GM12865 (cell line): Measurements from ENCODE around the gene ATP6V1B1.

Experiments
- DNase-seq: peaks from one replicate; pipeline ENCODE4 v3.0.0; 2010; ENCODE audit warnings: low read depth
- H3K4me3 ChIP-seq: 2 replicates; pipeline ENCODE4 v1.5.1; 2011; ENCODE audit warnings: mild to moderate bottlenecking, low read depth, low read length, control low read depth
- TF ChIP-seq, protein P1 (sequence below): IDR thresholded peaks from 2 replicates; pipeline ENCODE4 v1.5.1; 2011; ENCODE audit warnings: low read length, control low read depth, low read depth, inconsistent platforms; ENCODE audit not compliant: insufficient read depth; ENCODE audit errors: missing control alignments

The ATP6V1B1 gene

DNA sequence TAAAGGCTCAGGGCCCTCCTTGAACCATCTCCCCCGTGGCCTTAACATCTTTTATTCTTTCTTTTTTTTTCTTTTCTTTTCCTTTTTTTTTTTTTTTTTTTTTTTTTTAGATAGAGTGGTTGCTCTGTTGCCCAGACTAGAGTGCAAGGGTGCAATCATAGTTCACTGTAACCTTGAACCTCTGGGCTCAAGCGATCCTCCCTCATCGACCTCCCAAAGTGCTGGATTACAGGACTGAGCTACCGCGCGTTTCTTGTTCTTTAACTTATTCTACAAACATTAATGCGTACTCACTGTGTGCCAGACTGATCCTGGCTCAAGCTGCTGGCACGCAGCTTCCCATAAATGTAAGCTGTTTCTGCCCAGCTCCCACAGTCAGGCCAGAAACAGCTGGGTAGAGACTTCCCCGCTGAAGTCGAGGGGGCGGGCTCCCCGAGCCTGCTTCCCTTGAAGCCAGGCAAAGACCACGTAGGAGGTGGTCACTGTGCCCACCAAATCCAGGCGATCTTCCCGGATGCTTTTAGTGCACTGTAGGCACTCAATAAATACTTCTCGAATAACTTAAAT, 29.2 kb upstream of the ATP6V1B1 start:
- no peak for DNase-seq
- TF ChIP-seq, protein P1, sequence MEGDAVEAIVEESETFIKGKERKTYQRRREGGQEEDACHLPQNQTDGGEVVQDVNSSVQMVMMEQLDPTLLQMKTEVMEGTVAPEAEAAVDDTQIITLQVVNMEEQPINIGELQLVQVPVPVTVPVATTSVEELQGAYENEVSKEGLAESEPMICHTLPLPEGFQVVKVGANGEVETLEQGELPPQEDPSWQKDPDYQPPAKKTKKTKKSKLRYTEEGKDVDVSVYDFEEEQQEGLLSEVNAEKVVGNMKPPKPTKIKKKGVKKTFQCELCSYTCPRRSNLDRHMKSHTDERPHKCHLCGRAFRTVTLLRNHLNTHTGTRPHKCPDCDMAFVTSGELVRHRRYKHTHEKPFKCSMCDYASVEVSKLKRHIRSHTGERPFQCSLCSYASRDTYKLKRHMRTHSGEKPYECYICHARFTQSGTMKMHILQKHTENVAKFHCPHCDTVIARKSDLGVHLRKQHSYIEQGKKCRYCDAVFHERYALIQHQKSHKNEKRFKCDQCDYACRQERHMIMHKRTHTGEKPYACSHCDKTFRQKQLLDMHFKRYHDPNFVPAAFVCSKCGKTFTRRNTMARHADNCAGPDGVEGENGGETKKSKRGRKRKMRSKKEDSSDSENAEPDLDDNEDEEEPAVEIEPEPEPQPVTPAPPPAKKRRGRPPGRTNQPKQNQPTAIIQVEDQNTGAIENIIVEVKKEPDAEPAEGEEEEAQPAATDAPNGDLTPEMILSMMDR, result no peak

DNA sequence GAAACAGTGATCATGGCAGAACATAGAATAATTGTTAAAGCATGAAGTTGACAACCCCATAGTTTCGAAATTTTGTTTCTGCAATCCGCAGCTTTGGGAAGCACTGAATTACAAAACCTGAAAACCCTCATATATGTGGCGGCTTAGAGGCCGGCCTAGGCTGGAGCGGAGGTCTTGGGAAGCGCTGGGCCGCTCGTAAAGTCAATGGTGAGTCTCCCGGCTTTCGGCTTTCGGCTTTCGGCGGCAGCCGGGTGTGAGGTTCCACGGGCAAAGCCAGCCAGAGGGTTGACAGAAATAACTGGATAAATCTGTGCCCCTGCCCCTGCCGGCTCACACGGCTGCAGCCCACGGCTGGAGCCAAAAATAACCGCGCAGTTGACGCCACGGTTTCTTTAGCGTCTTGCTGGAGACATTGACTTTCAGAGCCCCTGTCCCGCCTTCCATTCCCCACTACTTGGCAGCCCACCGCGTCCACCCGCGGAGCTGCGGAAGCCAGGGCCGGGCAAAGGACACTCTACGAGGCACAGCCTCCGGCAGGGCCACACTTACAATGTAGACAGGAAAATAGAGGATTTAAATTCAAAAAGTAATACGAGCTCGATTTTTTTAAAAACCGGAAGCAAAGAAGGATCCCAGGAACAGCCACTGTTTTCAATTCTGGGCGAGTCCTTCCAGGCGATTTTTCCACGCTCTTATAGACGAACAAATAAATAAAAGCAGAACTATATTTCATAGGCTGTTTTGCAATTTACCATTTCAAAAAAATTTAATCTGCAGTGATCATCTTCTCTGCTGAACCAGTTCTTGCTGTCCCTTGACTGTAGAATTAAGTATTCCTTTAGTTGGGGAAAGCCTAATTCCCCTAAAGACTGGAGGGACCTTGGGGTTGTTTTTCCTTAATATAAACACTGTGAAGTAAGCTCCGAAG, 28.3 kb upstream of the ATP6V1B1 start:
- no peak for DNase-seq
- no peak overlapping the region for H3K4me3 ChIP-seq
- TF ChIP-seq, protein P1, result no peak

More for the DNA sequence above, 29.2 kb upstream of the ATP6V1B1 start:
- no peak overlapping the region for H3K4me3 ChIP-seq

DNA sequence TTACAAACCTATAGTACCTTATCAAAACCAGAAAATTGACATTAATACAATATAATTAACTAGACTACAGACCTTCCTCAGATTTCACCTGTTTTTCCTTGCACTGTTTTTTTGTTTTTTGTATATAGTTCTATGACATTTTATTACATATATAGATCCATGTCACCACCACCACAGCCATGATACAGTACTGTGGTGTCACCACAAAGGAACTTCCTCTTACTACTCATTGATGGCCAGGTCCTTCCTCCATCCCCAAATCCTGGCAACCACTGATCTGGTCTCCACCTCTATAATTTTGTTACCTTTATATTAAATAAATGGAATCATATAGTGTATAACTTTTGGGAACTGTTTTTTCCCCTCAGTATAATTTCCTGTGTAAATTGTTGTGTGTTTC, 19.4 kb upstream of the ATP6V1B1 start:
- TF ChIP-seq, protein P1, result no peak
- DNase-seq, result no peak
- no peak overlapping the region for H3K4me3 ChIP-seq

DNA sequence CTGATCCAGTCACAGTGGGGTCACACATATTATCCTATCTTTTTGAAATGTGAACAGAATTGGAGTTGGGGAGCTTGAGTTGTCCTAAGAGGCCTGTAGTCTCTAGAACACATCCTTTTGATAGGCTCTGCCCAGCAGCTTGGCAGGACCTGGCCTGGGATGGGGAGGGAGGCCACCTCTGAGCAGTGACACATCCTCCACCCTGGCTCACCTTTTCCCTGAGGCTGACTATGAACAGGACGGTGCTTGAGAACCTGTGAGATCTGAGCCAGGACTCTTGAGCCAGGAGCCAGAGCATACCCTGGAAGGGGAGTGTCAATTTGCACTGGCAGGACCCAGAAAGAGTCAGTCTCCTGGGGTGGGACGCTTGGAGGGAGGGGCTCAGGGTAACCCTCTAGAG, 17.7 kb upstream of the ATP6V1B1 start:
- DNase-seq, result no peak
- H3K4me3 ChIP-seq, result no peak overlapping the region
- TF ChIP-seq, protein P1, result no peak

DNA sequence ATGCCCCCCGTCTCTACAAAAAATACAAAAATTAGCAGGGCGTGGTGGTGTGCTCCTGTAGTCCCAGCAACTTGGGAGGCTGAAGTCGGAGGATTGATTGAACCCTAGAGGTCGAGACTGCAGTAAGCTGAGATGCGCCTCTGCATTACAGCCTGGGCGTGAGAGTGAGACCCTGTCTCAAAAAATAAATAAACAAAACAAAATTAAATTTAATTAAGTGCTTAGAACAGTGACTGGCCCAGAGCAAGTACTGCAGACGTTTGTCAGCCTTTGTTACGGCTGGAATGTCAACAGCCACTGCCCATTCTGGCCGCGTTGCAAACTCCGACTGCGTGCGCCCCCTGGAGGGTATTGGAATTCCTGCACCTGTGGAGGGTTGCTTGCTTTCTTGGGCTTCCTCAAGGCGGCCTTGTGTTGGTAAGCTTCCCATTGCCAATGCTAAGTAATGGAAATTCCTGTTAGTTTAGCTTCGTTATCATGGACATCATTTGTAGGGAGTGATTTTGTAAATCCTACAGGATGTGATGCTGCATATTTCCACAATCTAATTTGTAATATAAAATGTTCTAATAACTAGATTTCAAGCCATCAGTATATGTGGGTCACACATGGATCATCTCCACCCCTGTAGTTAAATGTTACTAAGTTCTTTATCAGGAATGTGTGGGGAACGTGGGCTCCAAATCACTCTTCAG, 15.9 kb upstream of the ATP6V1B1 start:
- DNase-seq, result peak; percentile 72
- no peak overlapping the region for H3K4me3 ChIP-seq
- TF ChIP-seq, protein P1, result peak; percentile 89

DNA sequence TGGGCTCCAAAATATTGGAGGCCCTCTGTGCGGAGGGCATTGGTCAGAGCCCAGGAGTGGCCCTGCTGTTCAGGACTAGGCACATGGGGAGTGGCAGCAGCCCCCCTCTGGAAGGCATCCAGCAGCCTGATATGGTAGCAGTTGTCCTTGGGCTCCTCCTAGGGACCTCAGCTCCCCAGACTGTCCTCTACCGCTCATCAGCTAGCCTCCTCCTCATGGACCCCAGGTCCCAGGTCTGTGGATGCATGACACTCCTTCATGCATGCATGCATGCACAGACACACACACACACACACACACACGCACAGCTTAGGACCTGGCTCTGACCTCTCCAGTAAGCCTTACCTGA, 15.4 kb upstream of the ATP6V1B1 start:
- DNase-seq, result no peak
- TF ChIP-seq, protein P1, result no peak
- H3K4me3 ChIP-seq, result no peak overlapping the region
